Mesendoderm (in vitro differentiated cells): ENCODE measurements around the gene COL12A1.
A peak's percentile ranks its signal among the peaks of the same experiment; 100 is the strongest.

ENCODE experiments used
- DNase-seq: peaks from one replicate; pipeline ENCODE4 v3.0.0; 2013
- H2AK5ac ChIP-seq: 2 replicates; pipeline ENCODE4 v1.6.1; 2013; ENCODE audit warnings: low read length, inconsistent platforms
- H2BK120ac ChIP-seq: 2 replicates; pipeline ENCODE4 v1.6.1; 2013; ENCODE audit warnings: low read depth, mild to moderate bottlenecking, low read length, moderate library complexity, mixed read lengths
- H2BK15ac ChIP-seq: replicated peaks from 2 replicates; pipeline ENCODE4 v1.6.1; 2013; ENCODE audit warnings: low read depth, mild to moderate bottlenecking, moderate library complexity
- H2BK5ac ChIP-seq: 2 replicates; pipeline ENCODE4 v1.6.1; 2013; ENCODE audit warnings: low read length, inconsistent platforms
- H3K18ac ChIP-seq: 2 replicates; pipeline ENCODE4 v1.6.1; 2013; ENCODE audit warnings: mild to moderate bottlenecking, low read length, mixed read lengths
- H3K23ac ChIP-seq: one replicate; pipeline ENCODE4 v1.6.1; 2013; ENCODE audit warnings: low read length
- H3K27ac ChIP-seq: 2 replicates; pipeline ENCODE4 v1.5.1; 2013; ENCODE audit warnings: low read depth, mild to moderate bottlenecking, inconsistent platforms, low read length, moderate library complexity
- H3K27me3 ChIP-seq: 2 replicates; pipeline ENCODE4 v1.6.1; 2013; ENCODE audit warnings: low read length, control low read depth, mild to moderate bottlenecking, inconsistent platforms; ENCODE audit not compliant: insufficient read depth, poor library complexity
- H3K36me3 ChIP-seq: 2 replicates; pipeline ENCODE4 v1.6.1; 2013; ENCODE audit warnings: low read length, inconsistent platforms; ENCODE audit not compliant: control insufficient read depth, insufficient read depth
- H3K4ac ChIP-seq: one replicate; pipeline ENCODE4 v1.6.1; 2013; ENCODE audit warnings: low read depth, mild to moderate bottlenecking, low read length, moderate library complexity
- H3K4me1 ChIP-seq: 2 replicates; pipeline ENCODE4 v1.6.1; 2013; ENCODE audit warnings: low read depth, low read length, inconsistent platforms; ENCODE audit not compliant: control insufficient read depth
- H3K4me2 ChIP-seq: 2 replicates; pipeline ENCODE4 v1.6.1; 2013; ENCODE audit warnings: low read length
- H3K4me3 ChIP-seq: 2 replicates; pipeline ENCODE4 v1.5.1; 2013; ENCODE audit warnings: mild to moderate bottlenecking, low read length
- H3K56ac ChIP-seq: one replicate; pipeline ENCODE4 v1.6.1; 2013; ENCODE audit warnings: low read length
- H3K79me1 ChIP-seq: 2 replicates; pipeline ENCODE4 v1.6.1; 2013; ENCODE audit warnings: low read length, inconsistent platforms
- H3K79me2 ChIP-seq: 2 replicates; pipeline ENCODE4 v1.6.1; 2013; ENCODE audit warnings: mild to moderate bottlenecking, low read length; ENCODE audit not compliant: control insufficient read depth, insufficient read depth
- H3K9ac ChIP-seq: 2 replicates; pipeline ENCODE4 v1.6.1; 2013; ENCODE audit warnings: low read length, inconsistent platforms
- H4K5ac ChIP-seq: one replicate; pipeline ENCODE4 v1.6.1; 2013; ENCODE audit warnings: low read length
- H4K8ac ChIP-seq: one replicate; pipeline ENCODE4 v1.6.1; 2013; ENCODE audit warnings: low read depth, mild to moderate bottlenecking, control low read depth, low read length, moderate library complexity
- WGBS: extraction: QIAGEN DNeasy Blood & Tissue Kit; methylation state at CpG from one replicate; pipeline ENCODE4 v1.1.7; 2013; ENCODE audit warnings: low lambda C conversion rate, missing lambda C conversion rate; ENCODE audit not compliant: insufficient coverage; ENCODE audit errors: extremely low coverage; 5-methylcytosine and 5-hydroxymethylcytosine counted together

The COL12A1 gene

GRCh38 chr6:75150685-75151412 is 55.0 kb downstream of the COL12A1 start:
- no peak overlapping the region for H2AK5ac ChIP-seq
- no peak overlapping the region for H3K4me3 ChIP-seq
- H3K27ac ChIP-seq = no peak overlapping the region
- no peaks in the 10 kb centered on the region for H3K36me3 ChIP-seq
- no peak overlapping the region for H3K4me2 ChIP-seq
- no peak for DNase-seq
- H2BK5ac ChIP-seq = no peak overlapping the region
- no peak overlapping the region for H3K56ac ChIP-seq
- H2BK15ac ChIP-seq = no peak overlapping the region
- H3K18ac ChIP-seq = no peak overlapping the region
- H4K5ac ChIP-seq = no peak overlapping the region
- H3K79me1 ChIP-seq = no peaks in the 10 kb centered on the region
- H3K9ac ChIP-seq = no peak overlapping the region
- H3K23ac ChIP-seq = no peak overlapping the region
- H3K4ac ChIP-seq = no peak overlapping the region
- WGBS = no CpG with 5 or more reads among the region's 6 CpGs
- no peak overlapping the region for H2BK120ac ChIP-seq
- no peaks in the 10 kb centered on the region for H3K79me2 ChIP-seq
- H3K4me1 ChIP-seq = no peaks in the 10 kb centered on the region
- H3K27me3 ChIP-seq = no peaks in the 10 kb centered on the region
- no peak overlapping the region for H4K8ac ChIP-seq

DNA sequence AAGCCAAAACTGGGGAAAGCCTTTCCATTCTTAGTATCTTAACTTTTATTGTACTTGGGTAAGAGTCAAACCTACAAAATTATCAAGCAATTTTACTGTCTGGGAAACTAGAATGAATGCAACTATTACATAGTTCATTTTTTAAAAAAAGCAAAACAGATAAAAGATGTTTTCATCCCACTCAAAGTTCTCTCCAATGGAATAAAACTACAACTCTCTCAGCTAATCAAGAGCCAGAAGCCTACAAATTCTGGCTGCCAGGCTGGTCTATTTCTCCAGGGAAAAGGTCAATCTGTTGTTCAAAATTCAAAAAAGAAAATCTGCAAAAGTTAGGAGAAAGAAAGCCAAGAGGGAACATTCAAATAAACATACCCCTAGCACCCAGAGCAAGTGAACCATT is 56.2 kb downstream of the COL12A1 start:
- Histone ChIP-seq H2BK5ac (no peak overlapping the region), H3K4me3 (no peak overlapping the region), H3K79me2 (no peaks in the 10 kb centered on the region), H3K4me2 (no peak overlapping the region), H4K8ac (no peak overlapping the region), H3K56ac (no peak overlapping the region), H2BK120ac (no peak overlapping the region), H3K36me3 (no peaks in the 10 kb centered on the region), H4K5ac (no peak overlapping the region), H3K27me3 (no peaks in the 10 kb centered on the region), H3K23ac (no peak overlapping the region), H3K9ac (no peak overlapping the region), H3K79me1 (no peaks in the 10 kb centered on the region), H3K4ac (no peak overlapping the region), H3K18ac (no peak overlapping the region), H2BK15ac (no peak overlapping the region), H3K27ac (no peak overlapping the region), H2AK5ac (no peak overlapping the region), H3K4me1 (no peaks in the 10 kb centered on the region)
- DNase-seq = no peak

DNA sequence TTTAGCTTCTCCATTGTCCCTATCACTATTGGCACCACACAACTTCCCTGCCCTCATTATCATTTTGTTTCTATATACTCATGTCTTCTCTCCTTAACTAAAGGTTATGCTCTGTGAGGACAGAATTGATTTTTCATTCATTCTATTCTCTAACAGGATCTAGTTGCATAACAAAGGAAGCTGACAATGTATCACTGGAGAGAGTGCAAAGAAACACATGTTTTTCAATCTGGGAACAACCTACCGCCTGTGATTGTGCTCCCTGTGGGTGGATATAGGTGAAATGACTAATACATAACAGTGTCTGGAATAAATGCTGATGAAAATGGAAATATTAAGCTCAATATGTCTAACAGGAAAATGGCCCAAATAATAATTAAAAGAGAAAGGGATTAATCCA is 56.6 kb downstream of the COL12A1 start:
- Histone ChIP-seq H3K4me1 (no peaks in the 10 kb centered on the region), H3K27me3 (no peaks in the 10 kb centered on the region), H4K5ac (no peak overlapping the region), H2BK120ac (no peak overlapping the region), H4K8ac (no peak overlapping the region), H3K56ac (no peak overlapping the region), H3K4me2 (no peak overlapping the region), H2BK15ac (no peak overlapping the region), H3K23ac (no peak overlapping the region), H2BK5ac (no peak overlapping the region), H3K4ac (no peak overlapping the region), H3K79me2 (no peaks in the 10 kb centered on the region), H3K18ac (no peak overlapping the region), H3K4me3 (no peak overlapping the region), H3K9ac (no peak overlapping the region), H3K79me1 (no peaks in the 10 kb centered on the region), H2AK5ac (no peak overlapping the region), H3K27ac (no peak overlapping the region), H3K36me3 (no peaks in the 10 kb centered on the region)
- no peak for DNase-seq
- no CpG with 5 or more reads among the region's 1 CpG for WGBS

DNA sequence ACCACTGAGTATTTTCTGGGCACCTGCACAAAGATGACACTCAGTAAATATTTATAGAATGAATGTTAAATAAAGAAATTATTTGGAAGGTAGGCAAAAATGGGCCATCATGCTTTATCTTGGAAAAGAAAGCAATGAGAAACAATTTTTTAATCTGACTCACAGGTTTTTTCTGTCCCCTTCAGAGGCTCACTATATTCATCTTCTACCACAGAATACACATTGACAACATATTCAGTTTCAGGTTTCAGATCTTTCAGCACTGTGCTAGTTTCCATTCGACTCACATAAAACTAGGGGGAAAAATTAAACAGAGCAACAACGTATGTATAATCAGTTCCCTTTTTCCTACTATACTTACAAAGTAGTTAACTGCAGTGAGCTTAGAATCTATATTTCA is 58.3 kb downstream of the COL12A1 start:
- no peaks in the 10 kb centered on the region for H3K36me3 ChIP-seq
- no peak overlapping the region for H4K5ac ChIP-seq
- H3K4ac ChIP-seq = no peak overlapping the region
- H3K27ac ChIP-seq = no peak overlapping the region
- H3K56ac ChIP-seq = no peak overlapping the region
- H2BK5ac ChIP-seq = no peak overlapping the region
- no peak overlapping the region for H3K4me3 ChIP-seq
- H2BK15ac ChIP-seq = no peak overlapping the region
- no peak overlapping the region for H3K18ac ChIP-seq
- no peak overlapping the region for H3K4me2 ChIP-seq
- H3K23ac ChIP-seq = no peak overlapping the region
- WGBS = no CpG with 5 or more reads among the region's 2 CpGs
- no peaks in the 10 kb centered on the region for H3K79me2 ChIP-seq
- DNase-seq = no peak
- H3K79me1 ChIP-seq = no peaks in the 10 kb centered on the region
- no peak overlapping the region for H2AK5ac ChIP-seq
- no peak overlapping the region for H4K8ac ChIP-seq
- H3K4me1 ChIP-seq = no peaks in the 10 kb centered on the region
- no peaks in the 10 kb centered on the region for H3K27me3 ChIP-seq
- no peak overlapping the region for H3K9ac ChIP-seq
- no peak overlapping the region for H2BK120ac ChIP-seq

DNA sequence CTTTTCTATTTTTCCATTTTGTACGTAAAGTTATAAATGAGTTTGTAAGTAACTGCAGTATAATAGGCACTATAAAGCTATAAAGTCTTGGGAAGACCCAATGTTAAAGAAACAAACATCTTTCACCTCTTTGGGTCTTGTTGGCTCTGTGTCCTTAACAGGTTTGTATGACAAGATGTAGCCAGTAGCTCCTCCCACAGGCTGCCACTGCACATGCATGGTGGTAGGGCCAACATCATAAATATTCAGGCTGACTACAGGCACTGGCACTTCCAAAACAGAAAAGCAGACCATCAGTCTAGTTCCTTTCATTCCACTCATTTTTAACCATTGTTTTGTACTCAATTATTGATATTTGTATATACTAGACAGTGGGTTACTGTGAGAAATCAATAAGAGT is 59.9 kb downstream of the COL12A1 start:
- Histone ChIP-seq H3K4me2 (no peak overlapping the region), H3K4me1 (no peaks in the 10 kb centered on the region)

GRCh38 chr6:75145211-75145610 is 60.6 kb downstream of the COL12A1 start:
- Histone ChIP-seq H3K4me2 (no peak overlapping the region), H4K5ac (no peak overlapping the region), H3K4me3 (no peak overlapping the region), H3K79me1 (no peaks in the 10 kb centered on the region), H3K27me3 (no peaks in the 10 kb centered on the region), H3K23ac (no peak overlapping the region), H3K56ac (no peak overlapping the region), H3K27ac (no peak overlapping the region), H2BK15ac (no peak overlapping the region), H3K18ac (no peak overlapping the region), H2BK5ac (no peak overlapping the region), H2AK5ac (no peak overlapping the region), H2BK120ac (no peak overlapping the region), H3K9ac (no peak overlapping the region), H3K36me3 (no peaks in the 10 kb centered on the region), H3K4ac (no peak overlapping the region), H3K79me2 (no peaks in the 10 kb centered on the region), H4K8ac (no peak overlapping the region), H3K4me1 (no peaks in the 10 kb centered on the region)
- DNase-seq = no peak
- WGBS = no CpG with 5 or more reads among the region's 4 CpGs

More for the DNA sequence above, 59.9 kb downstream of the COL12A1 start:
- H3K56ac ChIP-seq = no peak overlapping the region
- no peak overlapping the region for H3K18ac ChIP-seq
- no peaks in the 10 kb centered on the region for H3K79me1 ChIP-seq
- no peak overlapping the region for H4K8ac ChIP-seq
- H4K5ac ChIP-seq = no peak overlapping the region
- H3K27me3 ChIP-seq = no peaks in the 10 kb centered on the region
- no CpG with 5 or more reads among the region's 1 CpG for WGBS
- no peak overlapping the region for H3K23ac ChIP-seq
- no peak overlapping the region for H3K27ac ChIP-seq
- H2BK5ac ChIP-seq = no peak overlapping the region
- peak; percentile 26 for DNase-seq
- H3K4ac ChIP-seq = no peak overlapping the region
- H2AK5ac ChIP-seq = no peak overlapping the region
- H3K9ac ChIP-seq = no peak overlapping the region
- no peaks in the 10 kb centered on the region for H3K36me3 ChIP-seq
- H3K79me2 ChIP-seq = no peaks in the 10 kb centered on the region
- no peak overlapping the region for H3K4me3 ChIP-seq
- H2BK120ac ChIP-seq = no peak overlapping the region
- H2BK15ac ChIP-seq = no peak overlapping the region
